K562 (cell line): ENCODE results near the gene EIPR1. TPM values are rescaled to one million over a fixed set of nuclear protein-coding genes. Genes with fewer than 3 reads are reported as not detected.

Source experiments
- IRF2 ChIP-seq: sonication (generic); formaldehyde crosslinking; IDR thresholded peaks from 2 replicates; pipeline ENCODE4 v1.8.1; 2022; ENCODE audit warnings: mild to moderate bottlenecking, missing genetic modification reagents
- MCM3 ChIP-seq: fragments of 450-650 bp; IDR thresholded peaks from 2 replicates; pipeline ENCODE4 v1.6.1; 2016
- NFIX ChIP-seq: fragments of 250-450 bp; sonication (Bioruptor Pico); IDR thresholded peaks from 2 replicates; pipeline ENCODE4 v1.4.0; 2020; ENCODE audit warnings: low read depth, mild to moderate bottlenecking, moderate library complexity
- SFPQ ChIP-seq: fragments of 200-400 bp; formaldehyde crosslinking; IDR thresholded peaks from 2 replicates; pipeline ENCODE4 v1.6.1; 2017; ENCODE audit warnings: mild to moderate bottlenecking, low read depth, low read length, moderate library complexity
- WHSC1 ChIP-seq: IDR thresholded peaks from one replicate; pipeline ENCODE4 v1.6.1; 2012; ENCODE audit warnings: low read length, control low read depth, inconsistent platforms
- ZNF134 ChIP-seq: fragments of 250-450 bp; sonication (Bioruptor Pico); conservative IDR thresholded peaks from 2 replicates; pipeline ENCODE4 v1.4.0; 2020
- ZNF311 ChIP-seq: fragments of 250-450 bp; sonication (Bioruptor Pico); IDR thresholded peaks from 2 replicates; pipeline ENCODE4 v1.4.0; 2020; ENCODE audit warnings: mild to moderate bottlenecking, moderate library complexity
- ZNF830 ChIP-seq: fragments of 250-450 bp; sonication (Bioruptor Pico); IDR thresholded peaks from 2 replicates; pipeline ENCODE4 v1.5.0; 2021; ENCODE audit warnings: mild to moderate bottlenecking
- polyA plus RNA-seq, 8 experiments: library from polyadenylated mRNA; depleted of rRNA in 4 of 8; stranded (reverse) in 5 of 8; unstranded in 3 of 8; fragments of >200 nt; fragmentation: Nextera tagmentation in 2 of 8; fragmentation: Illumina TruSeq in 1 of 8; extraction: Ambion mirVana in 2 of 8; extraction: Trizol in 1 of 8; gene quantifications; 2 replicates each; pipeline versions ENCODE4 v1.2.1 to v1.2.3, GENCODE V29; 2011 to 2014; ENCODE audit warnings: inconsistent platforms in 1 of 8, missing spikeins in 1 of 8
- total RNA-seq, 7 experiments: library from RNA; depleted of rRNA in 6 of 7; stranded (reverse); fragments of >200 nt in 6 of 7; fragmentation: Illumina TruSeq in 2 of 7; extraction: Trizol in 2 of 7; gene quantifications; 2 replicates each; pipeline versions ENCODE4 v1.2.1 to v1.2.3, GENCODE V29; 2011 to 2021; ENCODE audit warnings: low replicate concordance in 1 of 7
- TF ChIP-seq, protein P1 (sequence below): sonication (generic); formaldehyde crosslinking; IDR thresholded peaks from 2 replicates; pipeline ENCODE4 v1.8.1; 2023; ENCODE audit warnings: mild to moderate bottlenecking, missing genetic modification reagents

EIPR1 gene
- total and polyA plus RNA-seq, 9 of the 15 experiments (the other 6 are each of a cell fraction or from before 2014, with no cell fraction given), result 19.9 to 54.4 (median 35.9) TPM

DNA sequence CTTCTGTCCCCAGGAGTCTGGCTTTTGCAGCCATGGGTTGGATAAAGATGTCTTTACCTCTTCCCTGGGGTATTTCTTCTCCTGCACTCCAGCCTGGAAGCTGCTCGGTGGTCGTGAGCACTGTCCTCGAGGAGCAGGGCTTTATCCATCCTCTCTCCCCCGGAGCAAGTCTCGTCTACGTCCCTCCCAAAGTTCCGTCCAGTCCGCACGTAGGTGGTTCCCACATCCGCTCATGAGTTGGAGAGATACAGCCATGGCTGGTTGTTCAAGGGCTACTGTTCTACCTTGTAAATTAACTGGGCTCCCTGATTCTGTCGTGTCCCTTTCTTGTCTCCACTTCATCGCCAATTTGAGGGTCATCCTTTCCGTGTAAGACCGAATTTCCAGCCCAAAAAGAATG is 49.0 kb upstream of the EIPR1 start (continued):
- TF ChIP-seq SFPQ (no peak), NFIX (CRISPR knock-in tag) (no peak), MCM3 (no peak), WHSC1 (no peak), ZNF311 (CRISPR knock-in tag) (no peak), IRF2 (CRISPR knock-in tag) (no peak), ZNF134 (CRISPR knock-in tag) (no peak), ZNF830 (no peak)
- TF ChIP-seq, protein P1, sequence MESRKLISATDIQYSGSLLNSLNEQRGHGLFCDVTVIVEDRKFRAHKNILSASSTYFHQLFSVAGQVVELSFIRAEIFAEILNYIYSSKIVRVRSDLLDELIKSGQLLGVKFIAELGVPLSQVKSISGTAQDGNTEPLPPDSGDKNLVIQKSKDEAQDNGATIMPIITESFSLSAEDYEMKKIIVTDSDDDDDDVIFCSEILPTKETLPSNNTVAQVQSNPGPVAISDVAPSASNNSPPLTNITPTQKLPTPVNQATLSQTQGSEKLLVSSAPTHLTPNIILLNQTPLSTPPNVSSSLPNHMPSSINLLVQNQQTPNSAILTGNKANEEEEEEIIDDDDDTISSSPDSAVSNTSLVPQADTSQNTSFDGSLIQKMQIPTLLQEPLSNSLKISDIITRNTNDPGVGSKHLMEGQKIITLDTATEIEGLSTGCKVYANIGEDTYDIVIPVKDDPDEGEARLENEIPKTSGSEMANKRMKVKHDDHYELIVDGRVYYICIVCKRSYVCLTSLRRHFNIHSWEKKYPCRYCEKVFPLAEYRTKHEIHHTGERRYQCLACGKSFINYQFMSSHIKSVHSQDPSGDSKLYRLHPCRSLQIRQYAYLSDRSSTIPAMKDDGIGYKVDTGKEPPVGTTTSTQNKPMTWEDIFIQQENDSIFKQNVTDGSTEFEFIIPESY, result no peak
